ENCODE data around the gene TRANK1.
"Not testable (repeated sequence)": the region's sequence is repeated elsewhere in the genome, so short reads cannot be mapped to it uniquely, and the experiment has no call there.

TRANK1 gene

GRCh38 chr3:36892457-36893136, 52.3 kb downstream of the TRANK1 start:
- no peak for DNase-seq (ENCODE audit: low spot score)

- no peak for DNase-seq (ENCODE audit: low spot score)
These were observed 53.1 kb downstream of the TRANK1 start for GRCh38 chr3:36891701-36892160.

GRCh38 chr3:36891097-36891496, 53.8 kb downstream of the TRANK1 start:
- DNase-seq (ENCODE audit: low spot score): not testable (repeated sequence)

DNA sequence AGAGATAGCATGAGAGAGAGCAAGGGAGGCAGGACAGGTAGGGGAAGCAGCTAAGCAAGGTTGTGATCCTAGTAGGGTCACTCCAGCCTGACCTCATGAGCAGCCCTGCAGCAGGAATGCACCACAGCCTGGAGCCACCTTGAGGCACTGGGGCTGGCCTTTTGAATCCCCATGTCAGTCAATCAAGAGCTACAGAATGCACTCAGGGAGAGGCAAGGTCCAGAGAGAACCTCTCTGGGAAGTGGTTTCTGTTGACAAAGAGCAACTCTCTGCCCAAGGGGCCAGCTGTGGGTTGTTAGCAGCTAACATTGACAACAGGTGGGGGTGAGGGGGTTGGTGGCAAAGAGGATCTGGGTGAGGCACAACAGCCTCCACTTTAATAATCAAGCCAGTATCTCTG, 54.6 kb downstream of the TRANK1 start:
- no peak for DNase-seq (ENCODE audit: low spot score)

GRCh38 chr3:36881735-36882134, 63.1 kb downstream of the TRANK1 start:
- DNase-seq (ENCODE audit: low spot score): no peak

GRCh38 chr3:36879842-36880241, 65.0 kb downstream of the TRANK1 start:
- DNase-seq (ENCODE audit: low spot score): not testable (repeated sequence)

DNA sequence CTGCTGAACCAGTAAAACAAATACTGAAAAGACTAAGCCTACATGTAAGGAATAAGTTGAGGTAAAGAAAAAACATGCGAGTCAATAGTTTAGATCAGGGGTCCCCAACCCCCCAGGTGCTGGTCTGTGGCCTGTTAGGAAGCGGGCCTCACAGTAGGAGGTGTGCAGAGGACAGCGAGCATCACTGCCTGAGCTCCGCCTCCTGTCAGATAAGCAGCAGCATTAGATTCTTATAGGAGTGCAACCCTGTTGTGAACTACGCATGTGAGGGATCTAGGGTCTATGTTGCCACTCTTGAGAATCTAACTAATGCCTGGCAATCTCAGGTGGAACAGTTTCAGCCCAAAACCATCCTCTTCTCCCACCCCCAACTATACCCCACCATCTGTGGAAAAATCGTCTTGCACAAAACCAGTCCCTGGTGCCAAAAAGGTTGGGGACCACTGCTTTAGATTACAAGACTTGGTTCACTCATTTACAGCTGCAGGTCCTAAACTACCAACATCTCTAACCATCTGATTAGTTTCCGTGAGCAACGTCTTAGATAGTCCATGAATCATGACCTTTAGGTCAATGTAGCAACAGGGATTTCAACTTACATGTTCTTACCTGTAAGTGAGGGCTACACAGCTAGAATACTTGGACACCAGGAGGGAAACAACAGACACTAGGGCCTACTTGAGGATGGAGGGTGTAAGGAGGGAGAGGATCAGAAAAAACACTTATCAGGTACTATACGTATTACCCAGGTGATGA, 66.7 kb downstream of the TRANK1 start:
- no peak for DNase-seq (ENCODE audit: low spot score)

- no peak for DNase-seq (ENCODE audit: low spot score)
These were observed 68.5 kb downstream of the TRANK1 start for GRCh38 chr3:36876181-36876936.

DNA sequence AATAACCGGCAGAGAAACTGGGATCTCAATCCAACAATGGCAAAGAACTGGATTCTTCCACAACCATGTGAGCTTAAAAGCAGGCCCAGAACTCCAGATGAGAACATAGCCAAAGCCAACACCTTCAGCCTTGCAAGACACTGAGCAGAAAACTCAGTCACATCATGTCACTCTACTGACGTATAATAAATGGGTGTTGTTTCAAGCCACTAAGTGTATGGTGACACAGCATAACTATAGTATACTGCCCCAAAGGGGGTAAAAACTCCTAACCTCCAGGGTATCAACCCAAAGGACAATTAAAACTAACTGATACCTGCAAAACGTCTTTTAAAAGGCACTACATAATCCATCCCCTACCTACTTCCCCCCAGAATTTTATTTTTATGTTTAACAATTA, 69.5 kb downstream of the TRANK1 start:
- DNase-seq (ENCODE audit: low spot score): no peak

- no peak for DNase-seq (ENCODE audit: low spot score)
These were observed 70.4 kb downstream of the TRANK1 start for GRCh38 chr3:36874424-36874823.

- DNase-seq (ENCODE audit: low spot score): no peak
These were observed 73.3 kb downstream of the TRANK1 start for GRCh38 chr3:36871379-36872126.

DNA sequence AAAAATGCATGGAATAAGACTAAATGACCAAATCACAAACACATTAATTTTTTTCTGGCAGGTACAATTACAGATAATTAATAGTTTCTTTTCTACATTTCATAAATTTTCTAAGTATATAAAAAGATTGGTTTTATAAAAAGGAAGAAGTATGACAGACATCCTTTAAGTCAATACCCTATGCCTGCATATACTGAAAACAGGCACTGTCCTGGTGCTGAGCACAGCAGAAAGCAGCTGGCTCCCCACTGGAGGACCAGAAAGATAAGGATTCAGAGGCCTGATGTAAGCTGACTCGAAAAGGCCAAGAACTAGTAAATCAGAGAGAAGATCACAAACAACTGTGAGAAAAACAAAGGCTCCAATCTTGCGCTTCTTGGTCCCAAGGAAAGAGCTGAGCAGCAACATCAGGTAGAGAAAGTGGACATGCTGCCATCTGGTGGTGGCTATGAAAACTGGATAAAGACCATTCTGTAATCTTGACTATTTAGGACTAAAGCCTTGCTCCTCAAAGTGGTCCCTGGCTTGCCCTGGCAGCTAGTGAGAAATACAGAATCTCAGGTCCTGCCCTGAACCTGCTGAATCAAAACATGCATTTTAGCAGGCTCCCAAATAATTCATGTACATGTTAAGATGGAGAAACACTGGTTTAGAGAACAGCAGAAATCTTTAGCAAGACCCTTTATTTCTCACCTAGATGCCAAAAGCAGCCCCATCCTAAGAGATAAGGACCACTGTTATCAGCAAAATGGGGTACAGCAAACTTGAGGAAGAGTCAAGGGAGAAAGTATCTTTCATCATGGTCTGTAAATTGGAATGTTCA, 76.0 kb downstream of the TRANK1 start:
- DNase-seq (ENCODE audit: low spot score): peak; percentile 70

- no peak for DNase-seq (ENCODE audit: low spot score)
These were observed 77.0 kb downstream of the TRANK1 start for GRCh38 chr3:36867810-36868209.

GRCh38 chr3:36866368-36866767, 78.5 kb downstream of the TRANK1 start:
- DNase-seq (ENCODE audit: low spot score): no peak

GRCh38 chr3:36864180-36865053, 80.4 kb downstream of the TRANK1 start:
- no peak for DNase-seq (ENCODE audit: low spot score)

DNA sequence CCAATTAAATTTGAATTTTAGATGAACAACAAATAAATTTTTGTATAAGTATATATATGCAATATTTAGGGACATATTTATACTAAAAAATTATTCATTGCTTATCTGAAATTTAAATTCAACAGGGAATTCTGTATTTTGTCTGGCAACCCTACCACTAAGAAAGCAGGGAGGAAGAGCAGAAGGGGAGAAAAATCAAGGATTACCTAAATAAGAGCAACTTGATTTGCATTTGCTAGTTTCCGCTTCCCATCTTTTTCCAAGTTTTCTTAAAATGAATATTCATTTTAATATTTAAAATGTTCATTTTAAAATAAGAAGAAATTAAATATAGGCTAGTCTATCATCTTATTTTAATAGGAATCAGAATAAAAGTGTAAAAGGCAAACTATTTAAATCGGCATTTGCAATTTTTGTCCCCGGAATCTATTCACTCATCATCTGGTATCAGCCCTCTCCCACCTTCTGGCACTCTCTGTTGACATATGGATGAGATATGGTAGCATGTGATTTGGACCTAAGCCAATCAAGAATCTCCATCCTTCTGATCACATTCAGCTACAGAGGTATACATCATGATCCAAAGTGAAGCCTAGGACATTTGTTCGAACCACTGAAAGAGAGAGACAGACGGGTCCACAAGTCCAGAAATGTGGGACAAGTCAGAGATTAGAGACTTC, 82.6 kb downstream of the TRANK1 start:
- DNase-seq (ENCODE audit: low spot score): no peak

GRCh38 chr3:36859494-36859893, 85.4 kb downstream of the TRANK1 start:
- DNase-seq (ENCODE audit: low spot score): no peak

DNA sequence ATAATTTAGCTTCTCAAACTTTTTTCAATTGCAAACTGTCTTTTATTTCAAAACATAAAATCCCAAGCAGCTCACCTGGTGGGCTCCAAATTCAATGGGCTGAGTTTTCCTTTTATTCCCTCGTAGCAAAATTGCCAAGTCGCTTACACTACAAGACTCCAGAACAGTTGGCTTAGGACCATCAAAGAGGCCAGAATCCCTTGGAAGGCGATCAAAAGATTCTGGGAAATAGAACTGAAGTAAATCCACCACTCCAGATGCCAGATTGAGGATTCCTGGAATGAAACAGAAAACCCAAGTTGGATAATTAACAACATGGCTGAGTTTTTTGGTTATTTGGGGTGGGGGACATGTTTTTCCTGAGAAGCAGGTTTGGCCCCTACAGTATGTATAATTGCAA, 92.8 kb downstream of the TRANK1 start:
- no peak for DNase-seq (ENCODE audit: low spot score)

- no peak for DNase-seq (ENCODE audit: low spot score)
These were observed 94.1 kb downstream of the TRANK1 start for GRCh38 chr3:36850743-36851142.

DNA sequence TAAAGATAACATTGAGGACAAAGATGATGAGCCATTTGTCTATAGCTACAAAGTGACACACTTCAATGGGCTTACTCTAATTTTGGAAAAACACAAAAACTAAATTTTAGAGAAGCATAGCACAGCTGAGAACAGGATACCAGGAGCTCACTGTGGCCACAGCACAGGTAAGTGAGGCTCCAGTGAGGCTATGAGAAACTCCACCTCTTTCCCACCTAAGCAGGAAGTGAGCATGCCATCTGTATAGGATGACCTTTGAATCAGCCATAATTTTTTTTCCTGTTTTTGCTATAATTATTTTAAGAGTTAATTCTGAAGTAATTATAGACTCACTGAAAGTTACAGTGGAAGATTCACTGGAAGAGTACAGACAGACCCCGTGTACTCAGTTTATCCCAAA, 98.4 kb downstream of the TRANK1 start:
- DNase-seq (ENCODE audit: low spot score): no peak

Measured in GM03348 (cell line).